Testis (tissue), 3 donors: ENCODE results near the gene HORMAD2. TPM values are rescaled to one million over a fixed set of nuclear protein-coding genes. Genes with fewer than 3 reads are reported as not detected.

Experiments
- DNase-seq: peaks from one replicate; pipeline ENCODE4 v3.0.0-alpha.2; 2019
- H3K27ac ChIP-seq, 2 donors: fragments of 200-600 bp; sonication (generic); one replicate each; pipeline ENCODE4 v1.5.1; 2019
- H3K27me3 ChIP-seq: fragments of 200-600 bp; sonication (generic); one replicate; pipeline ENCODE4 v1.5.1; 2019
- H3K36me3 ChIP-seq: fragments of 200-600 bp; sonication (generic); one replicate; pipeline ENCODE4 v1.5.1; 2017; ENCODE audit warnings: low read depth; ENCODE audit errors: missing control alignments
- H3K4me1 ChIP-seq: fragments of 200-600 bp; sonication (generic); one replicate; pipeline ENCODE4 v1.5.1; 2019
- H3K4me3 ChIP-seq, 2 donors: fragments of 200-600 bp; sonication (generic); one replicate each; pipeline ENCODE4 v1.5.1; 2017 to 2019
- H3K9me3 ChIP-seq: fragments of 200-600 bp; sonication (generic); one replicate; pipeline ENCODE4 v1.5.1; 2017
- POLR2A ChIP-seq: fragments of 450-650 bp; IDR thresholded peaks from one replicate; pipeline ENCODE4 v1.6.1; 2017; ENCODE audit warnings: antibody characterized with exemption, mild to moderate bottlenecking, moderate library complexity
- WGBS, 2 donors: methylation state at CpG; one replicate each; pipeline ENCODE4 v1.1.5; 2018; 5-methylcytosine and 5-hydroxymethylcytosine counted together
- intact Hi-C: fragments of 100-400 bp; cut with DNase I; formaldehyde crosslinking; loops from one replicate; pipeline ENCODE4 v1.15.1; 2023; ENCODE audit warnings: low total_unique reads
- polyA plus RNA-seq: library from polyadenylated mRNA; stranded (reverse); fragments of 350-450 nt; fragmentation: Illumina TruSeq; extraction: RNeasy Lipid Tissue Mini Kit (QIAGEN cat#74804); gene quantifications from one replicate; pipeline ENCODE4 v1.2.3, GENCODE V29; 2014; ENCODE audit warnings: low read depth, low replicate concordance; ENCODE audit not compliant: insufficient read depth
- total RNA-seq, 2 donors: library from RNA; depleted of rRNA; stranded (reverse); fragments of >200 nt; gene quantifications; one replicate each; pipeline ENCODE4 v1.2.3, GENCODE V29; 2016
- TF ChIP-seq, protein P1 (sequence below), 3 experiments: fragments of 450-650 bp in 2 of 3; fragments of 200-600 bp in 1 of 3; sonication (generic) in 1 of 3; IDR thresholded peaks; one replicate each; pipeline ENCODE4 v1.5.1; 2016 to 2019; ENCODE audit warnings: antibody characterized with exemption in 3 of 3, mild to moderate bottlenecking in 2 of 3, moderate library complexity in 1 of 3

HORMAD2 gene
- total and polyA plus RNA-seq, 3 donors from 2014 or later = 14.7 to 45.2 (median 24.2) TPM

DNA sequence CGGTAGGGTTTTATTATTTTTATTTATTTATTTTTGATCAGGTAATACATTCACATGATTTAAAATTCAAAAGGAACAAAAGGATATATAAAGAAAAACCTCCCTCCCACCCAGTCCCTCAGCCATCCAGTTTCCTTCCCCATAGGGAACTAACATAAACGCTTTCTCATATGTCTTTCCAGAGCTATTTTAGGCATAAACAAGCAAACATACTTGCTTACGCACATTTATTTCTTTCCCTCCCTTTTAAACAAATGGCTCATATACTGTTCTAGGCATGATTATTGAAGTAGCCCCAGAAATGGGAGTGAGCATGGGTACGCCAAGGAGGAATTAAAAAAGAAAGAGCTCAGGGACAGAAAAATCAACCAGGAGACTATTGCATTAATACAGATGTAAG, 102.6 kb downstream of the HORMAD2 start:
- TF ChIP-seq, protein P1, sequence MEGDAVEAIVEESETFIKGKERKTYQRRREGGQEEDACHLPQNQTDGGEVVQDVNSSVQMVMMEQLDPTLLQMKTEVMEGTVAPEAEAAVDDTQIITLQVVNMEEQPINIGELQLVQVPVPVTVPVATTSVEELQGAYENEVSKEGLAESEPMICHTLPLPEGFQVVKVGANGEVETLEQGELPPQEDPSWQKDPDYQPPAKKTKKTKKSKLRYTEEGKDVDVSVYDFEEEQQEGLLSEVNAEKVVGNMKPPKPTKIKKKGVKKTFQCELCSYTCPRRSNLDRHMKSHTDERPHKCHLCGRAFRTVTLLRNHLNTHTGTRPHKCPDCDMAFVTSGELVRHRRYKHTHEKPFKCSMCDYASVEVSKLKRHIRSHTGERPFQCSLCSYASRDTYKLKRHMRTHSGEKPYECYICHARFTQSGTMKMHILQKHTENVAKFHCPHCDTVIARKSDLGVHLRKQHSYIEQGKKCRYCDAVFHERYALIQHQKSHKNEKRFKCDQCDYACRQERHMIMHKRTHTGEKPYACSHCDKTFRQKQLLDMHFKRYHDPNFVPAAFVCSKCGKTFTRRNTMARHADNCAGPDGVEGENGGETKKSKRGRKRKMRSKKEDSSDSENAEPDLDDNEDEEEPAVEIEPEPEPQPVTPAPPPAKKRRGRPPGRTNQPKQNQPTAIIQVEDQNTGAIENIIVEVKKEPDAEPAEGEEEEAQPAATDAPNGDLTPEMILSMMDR (IDR thresholded peaks at IDR 0.05) = no peak
- TF ChIP-seq POLR2A = no peak
- H3K4me1 ChIP-seq = no peaks in the 10 kb centered on the region
- H3K36me3 ChIP-seq = no peaks in the 10 kb centered on the region
- H3K4me3 ChIP-seq = no peak overlapping the region
- intact Hi-C loops = no loop called here
- no peaks in the 10 kb centered on the region for H3K9me3 ChIP-seq
- H3K27me3 ChIP-seq = no peaks in the 10 kb centered on the region
- no peak overlapping the region for H3K27ac ChIP-seq
- no peak for DNase-seq
- WGBS, 2 donors = 60 to 67% methylated on average over 4 of the region's 4 CpGs

DNA sequence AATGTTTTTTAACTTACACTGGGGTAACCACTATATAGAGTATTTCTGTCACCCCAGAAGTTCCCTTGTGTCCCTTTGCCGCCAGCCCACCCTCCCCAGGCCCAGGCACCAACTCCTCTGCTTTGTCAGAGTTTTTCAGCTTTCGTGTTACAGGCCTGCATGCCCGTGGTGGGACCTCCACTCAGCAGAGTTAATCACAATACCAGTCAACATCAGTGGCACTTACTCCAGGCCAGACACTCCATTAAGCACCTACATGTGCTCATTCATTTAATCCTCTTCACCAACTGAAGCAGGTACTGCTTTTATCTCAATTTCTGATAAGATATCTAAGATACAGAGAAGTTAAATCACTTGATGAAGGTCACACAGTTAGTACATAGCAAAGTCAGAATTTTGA, 103.0 kb downstream of the HORMAD2 start:
- Histone ChIP-seq H3K27ac (no peak overlapping the region), H3K4me3 (no peak overlapping the region), H3K9me3 (no peaks in the 10 kb centered on the region), H3K27me3 (no peaks in the 10 kb centered on the region), H3K36me3 (no peaks in the 10 kb centered on the region), H3K4me1 (no peaks in the 10 kb centered on the region)
- intact Hi-C loops = no loop called here
- TF ChIP-seq, protein P1 (IDR thresholded peaks at IDR 0.05) = no peak
- no peak for TF ChIP-seq POLR2A
- 80 to 98% methylated on average over 3 of the region's 3 CpGs for WGBS, 2 donors
- DNase-seq = no peak

DNA sequence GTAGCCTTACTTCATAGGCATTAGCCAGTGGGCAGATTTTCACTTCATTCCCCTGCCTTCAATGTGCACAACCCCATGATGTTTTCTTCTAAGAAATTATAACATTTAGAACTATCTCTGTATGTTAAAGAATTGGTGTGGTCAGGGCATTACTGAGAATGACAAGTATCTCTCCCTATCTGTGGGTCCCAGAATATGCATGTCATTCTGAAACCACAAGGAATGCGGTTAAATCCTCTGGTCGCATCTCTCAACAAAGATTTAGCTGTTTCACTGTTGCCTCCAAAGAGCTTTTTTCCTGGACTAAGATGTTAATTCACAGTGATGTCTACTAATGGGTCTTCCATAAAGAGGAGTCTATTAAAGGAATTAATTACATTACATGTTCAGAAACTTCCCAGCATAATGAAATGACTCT, 103.6 kb downstream of the HORMAD2 start:
- Histone ChIP-seq H3K4me1 (no peaks in the 10 kb centered on the region), H3K9me3 (no peaks in the 10 kb centered on the region), H3K4me3 (no peak overlapping the region), H3K27me3 (no peaks in the 10 kb centered on the region), H3K27ac (no peak overlapping the region), H3K36me3 (no peaks in the 10 kb centered on the region)
- intact Hi-C loops = no loop called here
- DNase-seq = no peak
- TF ChIP-seq POLR2A = no peak
- WGBS, 2 donors = 86 to 93% methylated on average over 2 of the region's 2 CpGs

DNA sequence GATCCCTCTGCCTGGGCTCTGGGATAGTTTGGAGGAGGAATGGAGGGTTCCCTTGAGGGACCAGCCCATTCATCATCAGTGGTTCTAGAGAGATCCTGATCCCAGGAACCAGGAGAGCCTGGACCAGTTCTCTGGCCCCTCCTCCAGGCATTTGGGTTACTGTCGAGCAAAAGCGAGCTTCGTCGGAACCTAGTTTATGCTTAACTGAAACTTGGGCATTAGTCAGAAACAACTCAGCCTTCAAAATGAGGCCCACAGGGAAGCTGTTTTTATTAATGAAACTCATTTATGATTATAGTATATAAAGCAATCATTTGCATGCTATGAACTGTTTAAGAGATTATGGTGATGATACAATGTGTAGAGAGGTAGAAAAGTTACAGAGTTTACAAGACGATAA, 104.9 kb downstream of the HORMAD2 start:
- no peaks in the 10 kb centered on the region for H3K9me3 ChIP-seq
- no peaks in the 10 kb centered on the region for H3K27me3 ChIP-seq
- H3K36me3 ChIP-seq = no peaks in the 10 kb centered on the region
- no peaks in the 10 kb centered on the region for H3K4me1 ChIP-seq
- no peak overlapping the region for H3K27ac ChIP-seq
- TF ChIP-seq, protein P1 (IDR thresholded peaks at IDR 0.05) = no peak
- no peak for TF ChIP-seq POLR2A
- 86 to 88% methylated on average over 5 of the region's 5 CpGs for WGBS, 2 donors
- intact Hi-C loops = no loop called here
- DNase-seq = no peak
- H3K4me3 ChIP-seq = no peak overlapping the region

DNA sequence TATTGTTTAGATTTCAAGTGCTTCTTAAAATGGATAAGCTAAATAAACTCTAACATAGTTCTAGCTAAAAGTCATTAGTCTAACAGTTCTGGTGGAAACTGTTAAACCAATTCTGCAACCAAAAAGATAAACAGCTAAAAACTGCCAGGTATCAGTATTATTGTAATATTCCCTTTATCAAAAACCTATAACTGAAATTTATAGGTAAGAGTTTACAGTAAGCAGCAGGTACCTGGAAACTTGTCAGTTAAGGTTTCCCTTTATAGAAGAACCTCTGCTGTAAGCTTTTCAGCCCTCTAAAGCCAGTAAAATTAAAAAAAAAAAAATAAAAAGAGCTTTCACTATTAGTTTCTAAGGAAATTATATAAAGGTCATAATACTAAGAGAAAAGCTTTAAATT, 105.3 kb downstream of the HORMAD2 start:
- Histone ChIP-seq H3K9me3 (no peaks in the 10 kb centered on the region), H3K4me3 (no peak overlapping the region), H3K27ac (no peak overlapping the region), H3K36me3 (no peaks in the 10 kb centered on the region), H3K27me3 (no peaks in the 10 kb centered on the region), H3K4me1 (no peaks in the 10 kb centered on the region)
- TF ChIP-seq, protein P1 (IDR thresholded peaks at IDR 0.05) = no peak
- no peak for TF ChIP-seq POLR2A
- intact Hi-C loops = no loop called here
- no peak for DNase-seq
